Measurements from ENCODE around the gene EGFL6. TPM values are rescaled to one million over a fixed set of nuclear protein-coding genes. Genes with fewer than 3 reads are reported as not detected.

Gene EGFL6
- total RNA-seq, 1 donor from 2014 or later: 2.3 TPM

DNA sequence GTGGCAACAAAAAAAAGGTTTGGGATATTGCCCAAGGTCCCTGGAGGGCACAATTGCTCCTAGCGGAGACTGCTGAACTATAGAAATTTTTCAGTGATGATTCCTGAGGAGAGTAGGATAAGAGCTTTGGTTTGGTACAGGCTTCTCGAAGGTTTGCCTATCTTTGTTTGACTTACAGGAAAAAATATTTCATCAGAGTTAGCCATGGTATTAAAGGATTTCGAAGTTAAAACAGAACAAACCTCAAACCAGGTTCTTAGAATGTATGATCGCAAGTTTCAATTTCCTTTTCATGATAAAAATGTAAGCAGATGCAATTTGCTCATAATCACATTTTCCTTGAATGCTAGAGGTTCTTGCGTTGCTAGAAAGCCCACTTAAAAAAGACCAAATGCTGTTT is 1.7 kb downstream of the EGFL6 start:
- Histone ChIP-seq H3K36me3 (ENCODE audit: control insufficient read depth, insufficient read depth, low read length) (no peaks in the 10 kb centered on the region), H3K4me3 (ENCODE audit: low read depth, low read length) (no peak overlapping the region), H3K27me3 (ENCODE audit: control insufficient read depth, insufficient read depth, low read length) (peaks cover 36% of the 10 kb centered on the region)
- TF ChIP-seq, protein P1, sequence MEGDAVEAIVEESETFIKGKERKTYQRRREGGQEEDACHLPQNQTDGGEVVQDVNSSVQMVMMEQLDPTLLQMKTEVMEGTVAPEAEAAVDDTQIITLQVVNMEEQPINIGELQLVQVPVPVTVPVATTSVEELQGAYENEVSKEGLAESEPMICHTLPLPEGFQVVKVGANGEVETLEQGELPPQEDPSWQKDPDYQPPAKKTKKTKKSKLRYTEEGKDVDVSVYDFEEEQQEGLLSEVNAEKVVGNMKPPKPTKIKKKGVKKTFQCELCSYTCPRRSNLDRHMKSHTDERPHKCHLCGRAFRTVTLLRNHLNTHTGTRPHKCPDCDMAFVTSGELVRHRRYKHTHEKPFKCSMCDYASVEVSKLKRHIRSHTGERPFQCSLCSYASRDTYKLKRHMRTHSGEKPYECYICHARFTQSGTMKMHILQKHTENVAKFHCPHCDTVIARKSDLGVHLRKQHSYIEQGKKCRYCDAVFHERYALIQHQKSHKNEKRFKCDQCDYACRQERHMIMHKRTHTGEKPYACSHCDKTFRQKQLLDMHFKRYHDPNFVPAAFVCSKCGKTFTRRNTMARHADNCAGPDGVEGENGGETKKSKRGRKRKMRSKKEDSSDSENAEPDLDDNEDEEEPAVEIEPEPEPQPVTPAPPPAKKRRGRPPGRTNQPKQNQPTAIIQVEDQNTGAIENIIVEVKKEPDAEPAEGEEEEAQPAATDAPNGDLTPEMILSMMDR (IDR thresholded peaks at IDR 0.05; ENCODE audit: insufficient read depth, low read length, poor library complexity, severe bottlenecking): no peak
- DNase-seq (ENCODE audit: low read depth): no peak

DNA sequence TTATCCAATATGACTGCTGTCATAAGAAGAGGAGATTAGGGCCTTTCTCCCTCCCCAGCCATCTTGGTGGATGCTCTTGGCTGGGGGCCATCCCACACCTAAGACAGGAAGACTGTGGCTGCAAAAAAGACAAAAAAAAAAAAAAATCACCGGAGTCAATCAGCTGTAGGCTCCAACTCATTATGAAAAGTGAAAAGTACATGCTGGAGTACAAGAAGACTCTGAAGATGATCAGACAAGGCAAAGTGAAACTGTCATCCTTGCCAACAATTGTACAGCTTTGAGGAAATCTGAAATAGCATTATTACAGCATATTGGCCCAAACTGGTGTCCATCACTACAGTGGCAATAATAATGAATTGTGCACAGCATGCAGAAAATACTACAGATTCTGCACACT is 5.2 kb downstream of the EGFL6 start:
- Histone ChIP-seq H3K27me3 (ENCODE audit: control insufficient read depth, insufficient read depth, low read length) (peaks cover 14% of the 10 kb centered on the region), H3K4me3 (ENCODE audit: low read depth, low read length) (no peak overlapping the region), H3K36me3 (ENCODE audit: control insufficient read depth, insufficient read depth, low read length) (no peaks in the 10 kb centered on the region)
- no peak for DNase-seq (ENCODE audit: low read depth)
- TF ChIP-seq, protein P1 (IDR thresholded peaks at IDR 0.05; ENCODE audit: insufficient read depth, low read length, poor library complexity, severe bottlenecking): no peak

DNA sequence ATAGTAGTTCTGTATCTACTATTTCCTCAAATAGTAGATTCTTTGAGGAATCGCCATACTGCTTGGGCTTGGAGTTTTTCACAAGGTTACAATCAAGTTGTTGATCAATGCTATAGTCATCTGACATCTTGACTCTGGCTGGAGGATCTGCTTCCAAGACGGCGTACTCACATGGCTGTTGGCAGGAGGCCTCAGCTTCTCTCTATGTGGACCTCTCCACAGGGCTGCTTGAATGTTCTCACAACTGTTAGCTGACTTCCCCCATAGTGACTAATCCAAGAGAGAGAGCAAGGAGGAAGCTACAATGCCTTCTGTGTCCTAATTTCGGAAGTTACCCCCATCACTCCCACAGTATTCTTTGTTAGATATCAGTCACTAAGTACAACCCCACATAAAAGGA is 10.3 kb downstream of the EGFL6 start:
- TF ChIP-seq, protein P1 (IDR thresholded peaks at IDR 0.05; ENCODE audit: insufficient read depth, low read length, poor library complexity, severe bottlenecking): no peak
- no peaks in the 10 kb centered on the region for H3K27me3 ChIP-seq (ENCODE audit: control insufficient read depth, insufficient read depth, low read length)
- DNase-seq (ENCODE audit: low read depth): no peak
- H3K36me3 ChIP-seq (ENCODE audit: control insufficient read depth, insufficient read depth, low read length): no peaks in the 10 kb centered on the region
- H3K4me3 ChIP-seq (ENCODE audit: low read depth, low read length): no peak overlapping the region

DNA sequence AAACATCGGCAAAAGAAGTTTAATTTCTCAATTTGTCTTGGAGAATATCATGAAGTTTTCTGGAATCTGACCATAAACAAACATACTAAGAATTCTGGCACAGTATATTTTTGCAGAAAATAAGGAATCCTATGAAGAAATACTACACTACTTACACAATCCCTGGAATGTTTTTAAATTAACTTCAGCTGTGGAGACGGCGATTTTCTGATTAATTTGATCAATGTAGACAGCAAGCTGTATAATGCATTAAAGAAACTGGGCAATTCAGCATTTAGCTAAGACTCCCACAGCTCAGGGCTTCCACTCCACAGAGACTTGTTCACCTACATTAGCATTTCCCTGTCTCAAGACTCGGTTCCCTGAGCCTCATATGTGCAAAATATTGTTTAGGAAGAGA is 12.2 kb downstream of the EGFL6 start:
- TF ChIP-seq, protein P1 (IDR thresholded peaks at IDR 0.05; ENCODE audit: insufficient read depth, low read length, poor library complexity, severe bottlenecking): no peak
- Histone ChIP-seq H3K27me3 (ENCODE audit: control insufficient read depth, insufficient read depth, low read length) (peaks cover 2% of the 10 kb centered on the region), H3K36me3 (ENCODE audit: control insufficient read depth, insufficient read depth, low read length) (no peaks in the 10 kb centered on the region), H3K4me3 (ENCODE audit: low read depth, low read length) (no peak overlapping the region)
- DNase-seq (ENCODE audit: low read depth): no peak

DNA sequence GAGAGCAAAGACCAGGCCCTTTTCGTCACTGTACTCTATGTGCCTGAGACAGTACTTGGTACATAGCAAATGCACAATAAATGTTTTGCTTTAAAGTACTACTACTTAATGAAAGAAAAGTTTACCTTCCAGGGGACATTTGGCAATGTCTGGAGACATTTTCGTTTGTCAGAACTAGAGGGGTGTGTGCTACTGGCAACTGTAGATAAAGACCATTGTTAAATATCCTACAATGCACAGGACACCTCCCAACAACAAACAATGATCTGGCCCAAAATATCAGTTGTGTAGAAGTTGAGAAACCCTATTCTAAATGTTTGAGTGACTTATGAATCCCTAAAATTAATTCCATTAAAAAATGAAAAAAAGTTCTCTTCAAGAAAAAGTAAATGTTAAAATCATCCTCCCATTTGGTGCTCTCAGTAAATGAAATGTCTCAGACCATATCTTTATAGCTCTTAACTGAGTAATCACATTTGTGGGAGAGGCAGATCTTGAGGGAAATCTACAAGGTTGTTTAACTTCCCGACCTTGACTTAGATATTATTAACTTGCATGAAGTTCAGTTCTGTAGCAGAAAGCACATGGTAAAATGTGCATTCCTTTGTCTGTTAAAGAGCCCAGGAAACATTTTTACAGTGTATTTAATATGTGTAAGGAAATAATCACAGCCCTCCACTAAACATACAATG is 18.5 kb downstream of the EGFL6 start:
- TF ChIP-seq, protein P1 (IDR thresholded peaks at IDR 0.05; ENCODE audit: insufficient read depth, low read length, poor library complexity, severe bottlenecking): no peak
- H3K27me3 ChIP-seq (ENCODE audit: control insufficient read depth, insufficient read depth, low read length): peaks cover 2% of the 10 kb centered on the region
- no peaks in the 10 kb centered on the region for H3K36me3 ChIP-seq (ENCODE audit: control insufficient read depth, insufficient read depth, low read length)
- no peak overlapping the region for H3K4me3 ChIP-seq (ENCODE audit: low read depth, low read length)
- DNase-seq (ENCODE audit: low read depth): no peak

DNA sequence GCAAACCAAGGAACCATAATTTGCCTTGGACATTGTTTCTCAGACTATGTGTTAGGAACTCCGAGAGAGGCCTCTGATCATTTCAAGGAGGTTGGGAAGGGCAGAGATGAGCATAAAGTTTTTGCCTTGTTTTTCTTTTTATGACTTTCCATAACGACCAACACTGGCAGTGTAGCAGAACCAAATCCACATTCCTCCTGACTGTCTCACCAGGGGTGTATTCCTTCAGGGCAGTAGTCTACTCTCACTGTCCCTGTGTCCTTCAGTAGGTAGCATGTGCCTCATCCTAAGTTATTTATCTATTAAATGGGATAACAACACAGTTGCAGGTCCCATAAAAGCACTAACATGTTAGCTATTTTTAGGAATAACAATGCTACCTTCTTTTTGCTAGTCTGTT is 20.8 kb downstream of the EGFL6 start:
- TF ChIP-seq, protein P1 (IDR thresholded peaks at IDR 0.05; ENCODE audit: insufficient read depth, low read length, poor library complexity, severe bottlenecking): no peak

More for the DNA sequence above, 20.8 kb downstream of the EGFL6 start:
- no peaks in the 10 kb centered on the region for H3K36me3 ChIP-seq (ENCODE audit: control insufficient read depth, insufficient read depth, low read length)
- peaks cover 3% of the 10 kb centered on the region for H3K27me3 ChIP-seq (ENCODE audit: control insufficient read depth, insufficient read depth, low read length)
- DNase-seq (ENCODE audit: low read depth): no peak
- H3K4me3 ChIP-seq (ENCODE audit: low read depth, low read length): no peak overlapping the region

All from kidney epithelial cell (primary cell).